Activated naive CD4-positive, alpha-beta T cell treated with anti-CD3 and anti-CD28 coated beads, Interleukin-2, amount 10 ng/mL, durations not matched to agents 7 days and 5 days (primary cell): Measurements from ENCODE around the gene EGFLAM.

Experiments used
- CTCF ChIA-PET: fragments of 350-600 bp; sonication (Branson Sonifier 250); formaldehyde crosslinking; loops from one replicate; lab custom pipeline; 2021; ENCODE audit warnings: antibody characterized with exemption; lab: Charles Lee
- DNase-seq: peaks from one replicate; pipeline ENCODE4 v3.0.0-alpha.2; 2020
- H3K27ac Mint-ChIP-seq: one replicate; pipeline ENCODE4 v1.8.0; 2021; ENCODE audit warnings: mild to moderate bottlenecking, moderate library complexity, mixed read lengths
- H3K27me3 Mint-ChIP-seq: one replicate; pipeline ENCODE4 v1.8.0; 2021; ENCODE audit warnings: mild to moderate bottlenecking, mixed read lengths
- H3K36me3 Mint-ChIP-seq: one replicate; pipeline ENCODE4 v1.8.0; 2021; ENCODE audit warnings: mixed read lengths
- H3K4me1 Mint-ChIP-seq: one replicate; pipeline ENCODE4 v1.8.0; 2021; ENCODE audit warnings: mixed read lengths
- H3K4me3 Mint-ChIP-seq: one replicate; pipeline ENCODE4 v1.8.0; 2021; ENCODE audit warnings: mild to moderate bottlenecking, moderate library complexity, mixed read lengths
- H3K9me3 Mint-ChIP-seq: one replicate; pipeline ENCODE4 v1.8.0; 2021; ENCODE audit warnings: mixed read lengths

The EGFLAM gene

DNA sequence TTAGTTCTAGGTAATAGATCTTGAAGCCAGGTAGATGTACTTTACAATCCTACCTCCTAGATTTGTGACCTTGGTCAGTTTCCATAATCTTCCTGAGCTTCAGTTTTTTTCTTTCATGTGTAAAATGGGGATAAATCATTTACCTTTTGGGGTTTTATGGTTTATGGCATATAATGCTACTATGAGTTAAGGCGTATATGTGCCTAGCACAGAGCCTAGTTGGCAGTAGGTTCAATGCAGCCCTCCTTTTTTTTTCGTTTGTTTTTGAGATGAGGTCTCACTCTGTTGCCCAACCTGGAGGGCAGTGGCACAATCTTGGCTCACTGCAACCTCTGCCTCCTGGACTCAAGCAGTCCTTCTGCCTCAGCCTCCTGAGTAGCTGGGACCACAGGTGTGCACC, 28.8 kb downstream of the EGFLAM start:
- CTCF ChIA-PET = no interaction called here
- Mint-ChIP-seq H3K27ac (no peak overlapping the region), H3K27me3 (no peaks in the 10 kb centered on the region), H3K36me3 (no peaks in the 10 kb centered on the region), H3K9me3 (no peaks in the 10 kb centered on the region), H3K4me3 (no peak overlapping the region), H3K4me1 (no peaks in the 10 kb centered on the region)
- DNase-seq = no peak

- CTCF ChIA-PET = interaction anchor here (1.4 kb wide), 1 partner anchor 24 kb away, joined by 3 read pairs; no protein-coding TSS in a partner anchor
Measured at GRCh38 chr5:38289457-38289856, 31.1 kb downstream of the EGFLAM start.

GRCh38 chr5:38290028-38290653, 31.8 kb downstream of the EGFLAM start:
- CTCF ChIA-PET = interaction anchor here (0.6 to 1.4 kb wide), 2 partner anchors 24 to 92 kb away, joined by 3 read pairs; no protein-coding TSS in a partner anchor
- H3K27me3 Mint-ChIP-seq = no peaks in the 10 kb centered on the region
- no peaks in the 10 kb centered on the region for H3K4me1 Mint-ChIP-seq
- no peak overlapping the region for H3K4me3 Mint-ChIP-seq
- H3K36me3 Mint-ChIP-seq = no peaks in the 10 kb centered on the region
- H3K9me3 Mint-ChIP-seq = no peaks in the 10 kb centered on the region
- H3K27ac Mint-ChIP-seq = no peak overlapping the region
- DNase-seq = no peak

More at GRCh38 chr5:38289457-38289856, 31.1 kb downstream of the EGFLAM start:
- Mint-ChIP-seq H3K36me3 (no peaks in the 10 kb centered on the region), H3K9me3 (no peaks in the 10 kb centered on the region), H3K27ac (no peak overlapping the region), H3K4me1 (no peaks in the 10 kb centered on the region), H3K4me3 (no peak overlapping the region), H3K27me3 (no peaks in the 10 kb centered on the region)
- no peak for DNase-seq

DNA sequence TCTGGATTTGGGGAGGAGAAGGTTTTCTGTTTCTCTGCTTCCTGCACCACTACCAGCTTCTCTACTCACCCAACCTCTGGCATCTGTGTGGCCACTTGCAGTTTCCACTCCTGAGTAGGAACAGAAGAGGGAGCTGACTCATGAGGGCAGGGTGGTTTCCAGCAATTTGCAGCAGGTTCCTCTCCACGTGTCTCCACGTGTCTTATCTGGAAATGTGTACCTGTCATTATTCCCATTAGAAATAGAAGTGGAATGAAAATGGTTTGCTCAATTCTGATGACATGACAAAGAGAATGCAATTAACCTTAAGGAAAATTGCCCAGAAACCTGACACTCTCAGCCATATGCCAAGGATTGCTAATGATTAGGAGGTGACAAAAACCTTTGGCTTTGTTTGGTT, 33.0 kb downstream of the EGFLAM start:
- Mint-ChIP-seq H3K27ac (no peak overlapping the region), H3K4me3 (no peak overlapping the region), H3K27me3 (no peaks in the 10 kb centered on the region), H3K4me1 (no peaks in the 10 kb centered on the region), H3K9me3 (no peaks in the 10 kb centered on the region), H3K36me3 (no peaks in the 10 kb centered on the region)
- CTCF ChIA-PET = no interaction called here
- DNase-seq = no peak

DNA sequence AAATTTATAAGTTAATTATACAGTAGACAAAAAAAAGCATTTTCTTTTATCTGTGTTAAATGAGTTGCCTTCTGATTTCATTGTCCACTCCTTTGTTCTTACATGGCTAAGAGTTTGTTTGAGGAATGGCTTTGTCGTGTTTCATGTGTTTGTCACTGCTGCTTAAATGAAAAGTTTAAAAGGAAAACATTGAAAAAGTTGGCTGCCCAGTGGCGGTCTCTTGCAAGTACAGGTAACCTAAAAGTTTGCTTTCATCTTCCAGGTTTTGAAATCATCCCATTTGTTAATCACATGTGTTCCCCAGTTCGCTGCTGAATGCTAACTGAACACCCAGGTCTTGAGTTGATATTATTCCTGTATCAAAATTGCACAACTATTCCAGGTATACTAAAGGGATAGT, 33.9 kb downstream of the EGFLAM start:
- no peaks in the 10 kb centered on the region for H3K4me1 Mint-ChIP-seq
- CTCF ChIA-PET = no interaction called here
- no peak for DNase-seq
- H3K27me3 Mint-ChIP-seq = no peaks in the 10 kb centered on the region
- no peak overlapping the region for H3K27ac Mint-ChIP-seq
- no peaks in the 10 kb centered on the region for H3K36me3 Mint-ChIP-seq
- no peak overlapping the region for H3K4me3 Mint-ChIP-seq
- H3K9me3 Mint-ChIP-seq = no peaks in the 10 kb centered on the region

GRCh38 chr5:38295751-38296150, 37.4 kb downstream of the EGFLAM start:
- Mint-ChIP-seq H3K9me3 (no peaks in the 10 kb centered on the region), H3K4me1 (no peaks in the 10 kb centered on the region), H3K27ac (no peak overlapping the region), H3K27me3 (no peaks in the 10 kb centered on the region), H3K36me3 (no peaks in the 10 kb centered on the region), H3K4me3 (no peak overlapping the region)
- DNase-seq = no peak
- CTCF ChIA-PET = no interaction called here

DNA sequence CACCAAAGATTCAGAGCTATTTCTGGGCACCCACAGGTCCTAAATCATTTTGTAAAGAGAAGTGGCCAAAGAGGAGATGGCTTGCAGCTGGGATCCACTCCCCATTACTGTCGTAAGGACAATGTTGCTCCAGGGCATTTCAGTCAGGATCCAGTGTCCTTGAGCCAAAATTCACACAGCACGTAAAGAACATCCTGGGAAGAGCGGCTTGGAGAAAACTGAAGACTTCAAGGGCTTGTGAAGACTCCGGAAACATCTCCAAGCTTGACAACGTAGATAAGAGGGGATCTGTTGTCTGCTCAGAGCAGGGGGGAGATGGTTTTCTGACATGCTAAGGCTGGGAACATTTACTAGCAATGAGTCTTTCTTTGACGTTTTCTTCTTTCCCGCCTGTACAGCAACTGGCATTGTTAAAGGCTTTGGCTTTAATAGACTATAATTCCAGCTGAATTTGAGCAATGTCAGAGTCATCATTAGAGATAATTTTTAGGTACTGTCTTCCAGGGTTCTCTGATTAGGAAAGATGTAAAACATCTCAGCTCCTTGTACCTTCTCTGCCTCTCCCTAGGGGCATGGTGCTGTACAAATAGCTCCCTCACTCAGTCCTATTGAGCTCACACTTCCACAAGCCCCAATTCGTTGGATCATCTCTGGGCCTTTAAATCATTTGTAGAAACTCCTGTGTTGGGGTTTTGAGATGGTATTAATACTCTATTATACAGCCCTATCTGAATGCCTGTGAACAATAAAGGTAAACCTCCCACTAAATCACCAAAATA, 39.7 kb downstream of the EGFLAM start:
- Mint-ChIP-seq H3K4me3 (no peak overlapping the region), H3K27me3 (no peaks in the 10 kb centered on the region), H3K9me3 (peaks cover 4% of the 10 kb centered on the region), H3K4me1 (no peaks in the 10 kb centered on the region), H3K27ac (no peak overlapping the region), H3K36me3 (no peaks in the 10 kb centered on the region)
- DNase-seq = no peak
- CTCF ChIA-PET = interaction anchor here (1.0 kb wide), 1 partner anchor 28 kb away, joined by 3 read pairs; no protein-coding TSS in a partner anchor

DNA sequence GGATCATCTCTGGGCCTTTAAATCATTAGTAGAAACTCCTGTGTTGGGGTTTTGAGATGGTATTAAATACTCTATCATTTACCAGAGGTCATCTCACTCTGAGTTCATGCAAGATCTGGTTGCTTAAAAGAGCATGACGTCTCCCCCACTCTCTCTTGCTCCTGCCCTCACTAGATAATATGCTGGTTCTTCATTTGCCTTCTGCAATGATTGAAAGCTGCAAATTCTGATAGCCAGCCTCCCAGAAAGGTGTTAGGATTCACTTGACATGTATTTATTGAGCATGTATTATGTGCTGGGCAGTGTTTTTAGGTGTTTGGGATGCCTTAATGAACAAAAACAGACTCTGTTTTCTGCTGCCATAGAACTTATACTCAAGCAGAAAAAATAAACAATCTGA, 41.2 kb downstream of the EGFLAM start:
- Mint-ChIP-seq H3K4me1 (no peaks in the 10 kb centered on the region), H3K36me3 (no peaks in the 10 kb centered on the region), H3K27me3 (no peaks in the 10 kb centered on the region), H3K4me3 (no peak overlapping the region), H3K9me3 (peaks cover 7% of the 10 kb centered on the region), H3K27ac (no peak overlapping the region)
- DNase-seq = no peak
- CTCF ChIA-PET = no interaction called here

DNA sequence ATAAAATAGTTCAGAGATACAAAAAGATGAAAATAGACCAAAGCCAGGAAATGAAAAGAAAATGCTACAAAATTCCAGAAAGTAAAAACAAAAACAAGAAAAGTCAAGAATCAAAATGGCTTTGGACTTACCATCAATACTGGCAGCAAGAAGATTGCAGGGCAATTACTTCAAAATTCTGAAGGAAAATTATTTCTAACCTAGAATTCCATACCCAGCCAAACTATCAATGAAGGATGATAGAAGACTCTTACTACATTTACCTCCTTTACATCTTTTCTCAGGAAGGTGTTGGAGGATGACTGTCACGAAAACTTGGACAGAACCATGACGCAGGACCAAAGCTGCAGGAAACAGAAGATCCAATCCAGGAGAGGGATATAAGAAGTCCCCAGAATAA, 46.8 kb downstream of the EGFLAM start:
- no peaks in the 10 kb centered on the region for H3K4me1 Mint-ChIP-seq
- no peak overlapping the region for H3K27ac Mint-ChIP-seq
- H3K9me3 Mint-ChIP-seq = peaks cover 18% of the 10 kb centered on the region
- no peak overlapping the region for H3K4me3 Mint-ChIP-seq
- no peaks in the 10 kb centered on the region for H3K36me3 Mint-ChIP-seq
- no peak for DNase-seq
- H3K27me3 Mint-ChIP-seq = no peaks in the 10 kb centered on the region
- CTCF ChIA-PET = no interaction called here

GRCh38 chr5:38307845-38308244, 49.5 kb downstream of the EGFLAM start:
- peaks cover 16% of the 10 kb centered on the region for H3K9me3 Mint-ChIP-seq
- no peak overlapping the region for H3K27ac Mint-ChIP-seq
- no peaks in the 10 kb centered on the region for H3K27me3 Mint-ChIP-seq
- H3K36me3 Mint-ChIP-seq = no peaks in the 10 kb centered on the region
- H3K4me3 Mint-ChIP-seq = no peak overlapping the region
- CTCF ChIA-PET = no interaction called here
- DNase-seq = no peak
- H3K4me1 Mint-ChIP-seq = no peaks in the 10 kb centered on the region

DNA sequence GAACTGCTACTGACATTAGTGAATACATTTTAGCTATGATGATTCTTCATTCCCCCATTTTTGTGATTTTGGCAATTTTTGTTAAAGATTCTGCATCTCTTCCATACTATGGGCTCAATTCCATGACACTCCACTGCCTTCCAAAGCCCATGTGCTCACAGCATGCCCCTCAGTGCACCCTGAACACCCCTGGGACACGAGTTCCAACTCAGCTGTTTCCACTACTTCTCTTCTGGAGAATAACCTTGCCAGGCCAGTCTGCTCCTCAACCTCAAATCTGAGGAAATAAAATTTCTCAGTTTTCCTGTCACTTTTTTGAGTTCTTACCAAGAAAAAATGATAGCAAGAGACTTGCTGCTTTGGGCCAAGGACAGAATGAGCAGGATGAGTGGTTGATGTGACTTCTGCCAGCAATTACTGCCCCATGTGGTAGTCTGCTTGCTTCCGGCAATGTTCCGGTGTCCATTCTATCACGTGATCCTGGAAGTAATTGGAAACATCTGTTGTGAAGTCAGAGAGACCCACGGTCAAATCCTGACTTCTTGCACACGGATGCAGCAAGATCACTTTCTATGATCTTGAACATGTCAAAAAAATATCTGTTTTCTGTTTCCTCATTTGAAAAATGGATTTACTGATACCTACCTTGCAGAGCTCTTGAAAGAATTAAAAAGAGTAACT, 58.3 kb downstream of the EGFLAM start:
- H3K9me3 Mint-ChIP-seq = no peaks in the 10 kb centered on the region
- H3K27me3 Mint-ChIP-seq = peaks cover 3% of the 10 kb centered on the region
- no peaks in the 10 kb centered on the region for H3K36me3 Mint-ChIP-seq
- CTCF ChIA-PET = no interaction called here
- H3K4me1 Mint-ChIP-seq = no peaks in the 10 kb centered on the region
- H3K4me3 Mint-ChIP-seq = no peak overlapping the region
- no peak for DNase-seq
- H3K27ac Mint-ChIP-seq = no peak overlapping the region

GRCh38 chr5:38317868-38318267, 59.5 kb downstream of the EGFLAM start:
- H3K9me3 Mint-ChIP-seq = no peaks in the 10 kb centered on the region
- no peak overlapping the region for H3K27ac Mint-ChIP-seq

DNA sequence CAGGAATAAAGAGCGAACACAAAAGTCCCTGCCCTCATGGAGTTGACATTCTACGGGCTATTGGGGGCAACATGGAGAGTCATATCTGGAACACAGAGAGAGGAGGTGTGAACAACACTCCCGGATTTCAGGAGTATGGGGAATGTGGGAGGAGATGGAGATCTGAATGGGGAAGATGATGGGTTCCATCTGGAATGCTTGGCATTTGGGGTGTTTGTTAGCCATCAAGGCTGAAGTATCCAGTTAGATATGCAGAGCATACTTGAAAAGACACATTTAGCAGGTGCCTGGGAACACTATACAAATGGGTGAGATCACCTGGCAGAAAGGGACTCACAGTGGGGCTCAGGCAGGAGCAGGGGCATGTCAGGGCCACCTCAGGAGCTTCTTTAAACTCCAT, 61.1 kb downstream of the EGFLAM start:
- CTCF ChIA-PET = no interaction called here
- no peaks in the 10 kb centered on the region for H3K9me3 Mint-ChIP-seq
- H3K4me3 Mint-ChIP-seq = no peak overlapping the region
- no peak overlapping the region for H3K27ac Mint-ChIP-seq
- DNase-seq = no peak
- no peaks in the 10 kb centered on the region for H3K4me1 Mint-ChIP-seq
- peaks cover 3% of the 10 kb centered on the region for H3K27me3 Mint-ChIP-seq
- no peaks in the 10 kb centered on the region for H3K36me3 Mint-ChIP-seq

More at GRCh38 chr5:38317868-38318267, 59.5 kb downstream of the EGFLAM start:
- H3K27me3 Mint-ChIP-seq = peaks cover 3% of the 10 kb centered on the region
- no peak for DNase-seq
- CTCF ChIA-PET = no interaction called here
- H3K4me3 Mint-ChIP-seq = no peak overlapping the region
- H3K36me3 Mint-ChIP-seq = no peaks in the 10 kb centered on the region
- no peaks in the 10 kb centered on the region for H3K4me1 Mint-ChIP-seq

- DNase-seq = no peak
Measured at GRCh38 chr5:38321978-38322377, 63.6 kb downstream of the EGFLAM start.

More at GRCh38 chr5:38321978-38322377, 63.6 kb downstream of the EGFLAM start:
- H3K36me3 Mint-ChIP-seq = no peaks in the 10 kb centered on the region
- no peak overlapping the region for H3K27ac Mint-ChIP-seq
- no peaks in the 10 kb centered on the region for H3K4me1 Mint-ChIP-seq
- no peak overlapping the region for H3K4me3 Mint-ChIP-seq
- H3K9me3 Mint-ChIP-seq = no peaks in the 10 kb centered on the region
- CTCF ChIA-PET = no interaction called here
- peaks cover 7% of the 10 kb centered on the region for H3K27me3 Mint-ChIP-seq
